ENCODE data around the gene TOMM34. TPM values are rescaled to one million over a fixed set of nuclear protein-coding genes. Genes with fewer than 3 reads are reported as not detected.

Gene TOMM34
- total RNA-seq (10 to 100 TPM in 1 of 5 experiments, 1 to 10 TPM in 4; 7.0 to 22.5 (median 8.6) TPM), polyA plus RNA-seq (10 to 100 TPM; 15.1 to 30.2 TPM), total RNA-seq (13.6 reads per million, percentile 42 among the genes with 10 or more reads in this experiment)

- Histone ChIP-seq H3K4me3 (ENCODE audit: low read length) (peak within 1 kb of the TSS; percentile 71), H3K27ac (ENCODE audit: low read depth, low read length) (peak within 1 kb of the TSS; percentile 75), H3K27me3 (ENCODE audit: control insufficient read depth in 2 of 2, insufficient read depth in 2 of 2, low read length in 2 of 2) (no peaks in the 10 kb centered on the region), H3K9me3 (ENCODE audit: control insufficient read depth in 2 of 3, low read length in 3 of 3) (no peaks in the 10 kb centered on the region), H3K36me3 (ENCODE audit: control insufficient read depth in 2 of 3, insufficient read depth in 3 of 3, low read length in 3 of 3) (peaks cover 0 to 13% (median 0%) of the 10 kb centered on the region in 3 experiments), H3K4me1 (ENCODE audit: control insufficient read depth in 2 of 2, insufficient read depth in 2 of 2, low read length in 2 of 2) (peaks cover 22 to 24% of the 10 kb centered on the region in 2 donors)
- CTCF ChIA-PET = interaction anchor here (0.7 to 1.8 kb wide), 6 partner anchors 18 to 334 kb away, joined by 3 to 9 read pairs (median 4); no protein-coding TSS in a partner anchor
- Mint-ChIP-seq H3K27me3 (no peaks in the 10 kb centered on the region), H3K36me3 (peaks cover 0 to 29% (median 6%) of the 10 kb centered on the region in 5 donors), H3K27ac (peak within 1 kb of the TSS; percentile 79 to 98 (median 93)), H3K9me3 (peaks cover 0 to 1% (median 0%) of the 10 kb centered on the region in 11 donors), H3K4me3 (peak within 1 kb of the TSS; percentile 84 to 100 (median 96)), H3K4me1 (peaks cover 26 to 71% (median 58%) of the 10 kb centered on the region in 7 donors)
- intact Hi-C loops (cut with micrococcal nuclease) = loop anchor here (1.0 to 10.0 kb wide), 7 partner anchors 8 to 975 kb away; partner anchors contain the start of genes SYS1 (in 2 of the 2), PCIF1 (in 1 of the 2) and YWHAB (in 1 of the 2)
- ATAC-seq (peak; percentile 97), DNase-seq (peak; percentile 87 to 98 (median 91))
- POLR2A ChIA-PET = interaction anchor here (0.8 to 2.3 kb wide), 10 partner anchors 8 to 75 kb away, joined by 3 to 18 read pairs (median 4); partner anchors contain the start of genes PABPC1L and YWHAB
Observed at GRCh38 chr20:44960103-44960852, at the start of gene TOMM34. Gene TOMM34 (minus strand): TSS chr20:44960397. CDS start chr20:44960333, 64 bp downstream.

- Mint-ChIP-seq H3K36me3 (peaks cover 8 to 47% (median 25%) of the 10 kb centered on the region in 5 donors), H3K4me1 (peaks cover 35 to 80% (median 66%) of the 10 kb centered on the region in 7 donors), H3K4me3 (peak overlapping the region in 3 of 10 donors; percentile 15 to 54 (median 23)), H3K9me3 (peaks cover 0 to 1% (median 0%) of the 10 kb centered on the region in 11 donors), H3K27ac (peak overlapping the region; percentile 18 to 89 (median 74)), H3K27me3 (no peaks in the 10 kb centered on the region)
- Histone ChIP-seq H3K36me3 (ENCODE audit: control insufficient read depth in 2 of 3, insufficient read depth in 3 of 3, low read length in 3 of 3) (peaks cover 8 to 71% (median 23%) of the 10 kb centered on the region in 3 experiments), H3K27ac (ENCODE audit: low read depth, low read length) (no peak overlapping the region), H3K4me3 (ENCODE audit: low read length) (no peak overlapping the region), H3K9me3 (ENCODE audit: control insufficient read depth in 2 of 3, low read length in 3 of 3) (no peaks in the 10 kb centered on the region), H3K27me3 (ENCODE audit: control insufficient read depth in 2 of 2, insufficient read depth in 2 of 2, low read length in 2 of 2) (no peaks in the 10 kb centered on the region), H3K4me1 (ENCODE audit: control insufficient read depth in 2 of 2, insufficient read depth in 2 of 2, low read length in 2 of 2) (peaks cover 0 to 30% of the 10 kb centered on the region in 2 donors)
- ChIA-PET POLR2A (no interaction called here), CTCF (interaction anchor here (1.0 kb wide), 1 partner anchor 35 kb away, joined by 3 read pairs; no protein-coding TSS in a partner anchor)
- DNase-seq (no peak), ATAC-seq (no peak)
- intact Hi-C loops (cut with micrococcal nuclease) = no loop called here
Observed at GRCh38 chr20:45008521-45009049, 48.4 kb upstream of the TOMM34 start.

- Histone ChIP-seq H3K4me3 (ENCODE audit: low read length) (no peak overlapping the region), H3K27me3 (ENCODE audit: control insufficient read depth in 2 of 2, insufficient read depth in 2 of 2, low read length in 2 of 2) (no peaks in the 10 kb centered on the region), H3K27ac (ENCODE audit: low read depth, low read length) (peak overlapping the region; percentile 39), H3K36me3 (ENCODE audit: control insufficient read depth in 2 of 3, insufficient read depth in 3 of 3, low read length in 3 of 3) (peaks cover 44 to 76% (median 63%) of the 10 kb centered on the region in 3 experiments), H3K4me1 (ENCODE audit: control insufficient read depth in 2 of 2, insufficient read depth in 2 of 2, low read length in 2 of 2) (peaks cover 7 to 31% of the 10 kb centered on the region in 2 donors), H3K9me3 (ENCODE audit: control insufficient read depth in 2 of 3, low read length in 3 of 3) (no peaks in the 10 kb centered on the region)
- ATAC-seq (no peak), DNase-seq (no peak)
- Mint-ChIP-seq H3K9me3 (no peaks in the 10 kb centered on the region), H3K27me3 (no peaks in the 10 kb centered on the region), H3K4me1 (peaks cover 40 to 89% (median 81%) of the 10 kb centered on the region in 7 donors), H3K36me3 (peaks cover 22 to 73% (median 50%) of the 10 kb centered on the region in 5 donors), H3K27ac (peak overlapping the region in 8 of 9 donors; percentile 20 to 82 (median 70)), H3K4me3 (no peak overlapping the region)
- intact Hi-C loops (cut with micrococcal nuclease) = loop anchor here in 1 of 2 donors (2.0 kb wide), 1 partner anchor 25 kb away; no protein-coding TSS in a partner anchor
- CTCF ChIA-PET = interaction anchor here (1.9 kb wide), 1 partner anchor 98 kb away, joined by 5 read pairs; no protein-coding TSS in a partner anchor
- POLR2A ChIA-PET = interaction anchor here (0.6 to 1.4 kb wide), 4 partner anchors 12 to 35 kb away, joined by 4 to 5 read pairs (median 4); no protein-coding TSS in a partner anchor
Observed at GRCh38 chr20:44997668-44998067, 37.5 kb upstream of the TOMM34 start.

- H3K36me3 Mint-ChIP-seq = peaks cover 22 to 71% (median 50%) of the 10 kb centered on the region in 5 donors
- ATAC-seq = no peak
Observed at GRCh38 chr20:44997171-44997570, 37.0 kb upstream of the TOMM34 start.

GRCh38 chr20:44993343-44993742 lies 33.1 kb upstream of the TOMM34 start:
- Histone ChIP-seq H3K4me3 (ENCODE audit: low read length) (no peak overlapping the region), H3K27ac (ENCODE audit: low read depth, low read length) (no peak overlapping the region), H3K4me1 (ENCODE audit: control insufficient read depth in 2 of 2, insufficient read depth in 2 of 2, low read length in 2 of 2) (peaks cover 28 to 63% of the 10 kb centered on the region in 2 donors), H3K9me3 (ENCODE audit: control insufficient read depth in 2 of 3, low read length in 3 of 3) (no peaks in the 10 kb centered on the region), H3K36me3 (ENCODE audit: control insufficient read depth in 2 of 3, insufficient read depth in 3 of 3, low read length in 3 of 3) (peaks cover 28 to 45% (median 37%) of the 10 kb centered on the region in 3 experiments), H3K27me3 (ENCODE audit: control insufficient read depth in 2 of 2, insufficient read depth in 2 of 2, low read length in 2 of 2) (no peaks in the 10 kb centered on the region)
- H3K9me3 Mint-ChIP-seq = no peaks in the 10 kb centered on the region
- H3K27me3 Mint-ChIP-seq = no peaks in the 10 kb centered on the region
- POLR2A ChIA-PET = interaction anchor here (0.6 to 6.1 kb wide), 5 partner anchors 14 to 378 kb away, joined by 3 to 38 read pairs (median 5); partner anchors contain the start of gene STK4
- DNase-seq (no peak), ATAC-seq (peak; percentile 73)
- intact Hi-C loops (cut with micrococcal nuclease) = loop anchor here (2.0 to 5.0 kb wide), 2 partner anchors 17 to 36 kb away; no protein-coding TSS in a partner anchor
- CTCF ChIA-PET = interaction anchor here (1.7 to 2.2 kb wide), 2 partner anchors 18 to 29 kb away, joined by 4 to 8 read pairs; no protein-coding TSS in a partner anchor
- H3K4me3 Mint-ChIP-seq = peak overlapping the region in 9 of 10 donors; percentile 62 to 95 (median 69)
- peak overlapping the region; percentile 45 to 86 (median 74) for H3K27ac Mint-ChIP-seq
- H3K4me1 Mint-ChIP-seq = peaks cover 59 to 97% (median 83%) of the 10 kb centered on the region in 7 donors
- peaks cover 18 to 58% (median 46%) of the 10 kb centered on the region in 5 donors for H3K36me3 Mint-ChIP-seq

More at GRCh38 chr20:44997171-44997570, 37.0 kb upstream of the TOMM34 start:
- Mint-ChIP-seq H3K9me3 (no peaks in the 10 kb centered on the region), H3K4me3 (no peak overlapping the region), H3K4me1 (peaks cover 43 to 91% (median 78%) of the 10 kb centered on the region in 7 donors), H3K27me3 (no peaks in the 10 kb centered on the region), H3K27ac (peak overlapping the region in 8 of 9 donors; percentile 62 to 82 (median 76))
- DNase-seq = no peak
- ChIA-PET POLR2A (interaction anchor here (0.5 to 2.3 kb wide), 10 partner anchors 10 to 90 kb away, joined by 3 to 8 read pairs (median 5); no protein-coding TSS in a partner anchor), CTCF (interaction anchor here (1.0 to 1.9 kb wide), 2 partner anchors 16 to 99 kb away, joined by 3 to 5 read pairs; no protein-coding TSS in a partner anchor)
- no peaks in the 10 kb centered on the region for H3K9me3 ChIP-seq (ENCODE audit: control insufficient read depth in 2 of 3, low read length in 3 of 3)
- H3K36me3 ChIP-seq (ENCODE audit: control insufficient read depth in 2 of 3, insufficient read depth in 3 of 3, low read length in 3 of 3) = peaks cover 44 to 75% (median 63%) of the 10 kb centered on the region in 3 experiments
- H3K27me3 ChIP-seq (ENCODE audit: control insufficient read depth in 2 of 2, insufficient read depth in 2 of 2, low read length in 2 of 2) = no peaks in the 10 kb centered on the region
- H3K27ac ChIP-seq (ENCODE audit: low read depth, low read length) = peak overlapping the region; percentile 3
- intact Hi-C loops (cut with micrococcal nuclease) = no loop called here
- H3K4me1 ChIP-seq (ENCODE audit: control insufficient read depth in 2 of 2, insufficient read depth in 2 of 2, low read length in 2 of 2) = peaks cover 7 to 36% of the 10 kb centered on the region in 2 donors
- H3K4me3 ChIP-seq (ENCODE audit: low read length) = no peak overlapping the region
